Osteoblast (primary cell): Measurements from ENCODE around the gene MYBPC3. TPM values are rescaled to one million over a fixed set of nuclear protein-coding genes. Genes with fewer than 3 reads are reported as not detected.

Experiments used
- DNase-seq: peaks from one replicate; pipeline ENCODE4 v3.0.0; 2011; ENCODE audit warnings: low spot score, mixed read lengths; ENCODE audit not compliant: insufficient read length; ENCODE audit errors: missing footprints
- H2AFZ ChIP-seq: 2 replicates; pipeline ENCODE4 v1.6.0; 2011; ENCODE audit warnings: mild to moderate bottlenecking, low read length
- H3K27ac ChIP-seq: 2 replicates; pipeline ENCODE4 v1.5.1; 2011; ENCODE audit warnings: mild to moderate bottlenecking, low read depth, low read length, moderate library complexity
- H3K27me3 ChIP-seq: 2 replicates; pipeline ENCODE4 v1.6.0; 2012; ENCODE audit warnings: mild to moderate bottlenecking, control low read depth, inconsistent platforms, low read length, moderate library complexity; ENCODE audit not compliant: insufficient read depth
- H3K36me3 ChIP-seq: 2 replicates; pipeline ENCODE4 v1.5.1; 2011; ENCODE audit warnings: mild to moderate bottlenecking, low read length, control low read depth, moderate library complexity; ENCODE audit not compliant: insufficient read depth
- H3K4me1 ChIP-seq: 2 replicates; pipeline ENCODE4 v1.5.1; 2011; ENCODE audit warnings: mild to moderate bottlenecking, low read length, control low read depth, moderate library complexity; ENCODE audit not compliant: insufficient read depth
- H3K4me2 ChIP-seq: 2 replicates; pipeline ENCODE4 v1.6.0; 2011; ENCODE audit warnings: mild to moderate bottlenecking, low read length; ENCODE audit not compliant: insufficient read depth
- H3K4me3 ChIP-seq: fragments of 200-600 bp; sonication (generic); 3 replicates; pipeline ENCODE4 v1.5.1; 2012; ENCODE audit warnings: mild to moderate bottlenecking, low read length, inconsistent platforms; ENCODE audit not compliant: insufficient read depth
- H3K79me2 ChIP-seq: 2 replicates; pipeline ENCODE4 v1.6.0; 2012; ENCODE audit warnings: mild to moderate bottlenecking, low read length, control low read depth, inconsistent platforms; ENCODE audit not compliant: insufficient read depth
- H3K9me3 ChIP-seq: 2 replicates; pipeline ENCODE4 v1.5.1; 2011; ENCODE audit warnings: low read depth, low read length, control low read depth
- H4K20me1 ChIP-seq: 2 replicates; pipeline ENCODE4 v1.6.0; 2012; ENCODE audit warnings: mild to moderate bottlenecking, low read length, control low read depth; ENCODE audit not compliant: insufficient read depth
- small RNA-seq: library from RNA; depleted of rRNA; stranded (forward); fragments of <200 nt; gene quantifications from one replicate; pipeline ENCODE3, GENCODE V24; 2012
- total RNA-seq: library from RNA; depleted of rRNA; stranded (reverse); fragments of >200 nt; gene quantifications from 2 replicates; pipeline ENCODE4 v1.2.3, GENCODE V29; 2012
- TF ChIP-seq, protein P1 (sequence below): IDR thresholded peaks from 2 replicates; pipeline ENCODE4 v1.5.1; 2011; ENCODE audit warnings: mild to moderate bottlenecking, low read depth, low read length, moderate library complexity; ENCODE audit errors: extremely low read depth

MYBPC3 gene
- total RNA-seq, 1 donor, result not detected

GRCh38 chr11:47282462-47282861 is 70.0 kb downstream of the MYBPC3 start:
- Histone ChIP-seq H3K9me3 (no peaks in the 10 kb centered on the region), H3K36me3 (peaks cover 75% of the 10 kb centered on the region), H3K4me3 (no peak overlapping the region), H3K79me2 (no peaks in the 10 kb centered on the region), H3K27ac (no peak overlapping the region), H3K4me1 (no peaks in the 10 kb centered on the region), H3K27me3 (no peaks in the 10 kb centered on the region), H2AFZ (no peak overlapping the region), H4K20me1 (no peaks in the 10 kb centered on the region), H3K4me2 (no peak overlapping the region)
- TF ChIP-seq, protein P1, sequence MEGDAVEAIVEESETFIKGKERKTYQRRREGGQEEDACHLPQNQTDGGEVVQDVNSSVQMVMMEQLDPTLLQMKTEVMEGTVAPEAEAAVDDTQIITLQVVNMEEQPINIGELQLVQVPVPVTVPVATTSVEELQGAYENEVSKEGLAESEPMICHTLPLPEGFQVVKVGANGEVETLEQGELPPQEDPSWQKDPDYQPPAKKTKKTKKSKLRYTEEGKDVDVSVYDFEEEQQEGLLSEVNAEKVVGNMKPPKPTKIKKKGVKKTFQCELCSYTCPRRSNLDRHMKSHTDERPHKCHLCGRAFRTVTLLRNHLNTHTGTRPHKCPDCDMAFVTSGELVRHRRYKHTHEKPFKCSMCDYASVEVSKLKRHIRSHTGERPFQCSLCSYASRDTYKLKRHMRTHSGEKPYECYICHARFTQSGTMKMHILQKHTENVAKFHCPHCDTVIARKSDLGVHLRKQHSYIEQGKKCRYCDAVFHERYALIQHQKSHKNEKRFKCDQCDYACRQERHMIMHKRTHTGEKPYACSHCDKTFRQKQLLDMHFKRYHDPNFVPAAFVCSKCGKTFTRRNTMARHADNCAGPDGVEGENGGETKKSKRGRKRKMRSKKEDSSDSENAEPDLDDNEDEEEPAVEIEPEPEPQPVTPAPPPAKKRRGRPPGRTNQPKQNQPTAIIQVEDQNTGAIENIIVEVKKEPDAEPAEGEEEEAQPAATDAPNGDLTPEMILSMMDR, result no peak
- peak; percentile 72 for DNase-seq

Small RNA genes lying within 50 kb of the gene (small RNA-seq; reads per million reads assigned to genes)
- not detected for gene MIR4487

Other genes starting within 250 kb of the MYBPC3 start
- gene ARFGAP2, start 175.8 kb downstream of the MYBPC3 start, total RNA-seq, result 104 and 139 TPM in 2 replicates
- 11.2 and 12.7 TPM in 2 replicates for gene PACSIN3, start 166.3 kb downstream of the MYBPC3 start, total RNA-seq
- 52.5 and 66.6 TPM in 2 replicates for gene DDB2, start 137.7 kb downstream of the MYBPC3 start, total RNA-seq
- gene ACP2, start 103.9 kb downstream of the MYBPC3 start, total RNA-seq, result 32.1 and 32.2 TPM in 2 replicates
- 18.5 and 18.6 TPM in 2 replicates for gene NR1H3, start 94.7 kb downstream of the MYBPC3 start, total RNA-seq
- 21.7 and 23.3 TPM in 2 replicates for gene MADD, start 82.6 kb downstream of the MYBPC3 start, total RNA-seq
- not detected in 2 replicates for gene SPI1, start 25.8 kb upstream of the MYBPC3 start, total RNA-seq
- gene SLC39A13, start 55.9 kb upstream of the MYBPC3 start, total RNA-seq, result 52.5 and 78.9 TPM in 2 replicates
- 121 and 124 TPM in 2 replicates for gene PSMC3, start 73.7 kb upstream of the MYBPC3 start, total RNA-seq
- gene RAPSN, start 96.4 kb upstream of the MYBPC3 start, total RNA-seq, result 0.29 and 0.36 TPM in 2 replicates
- gene CELF1, start 200.4 kb upstream of the MYBPC3 start, total RNA-seq, result 136 and 148 TPM in 2 replicates
- gene PTPMT1, start 212.9 kb upstream of the MYBPC3 start, total RNA-seq, result 67.5 and 80.7 TPM in 2 replicates
- gene KBTBD4, start 226.3 kb upstream of the MYBPC3 start, total RNA-seq, result 26.8 and 28.3 TPM in 2 replicates
- 55.0 and 56.9 TPM in 2 replicates for gene NDUFS3, start 226.4 kb upstream of the MYBPC3 start, total RNA-seq
- not detected in 2 replicates for gene FAM180B, start 234.0 kb upstream of the MYBPC3 start, total RNA-seq
- gene C1QTNF4, start 241.7 kb upstream of the MYBPC3 start, total RNA-seq, result 0.36 TPM in 1 of 2 replicates, not detected in the other